Sigmoid colon (tissue), 7 donors: Measurements from ENCODE around the gene GRIN1. TPM values are rescaled to one million over a fixed set of nuclear protein-coding genes. Genes with fewer than 3 reads are reported as not detected.

Experiments used
- DNase-seq: peaks from one replicate; pipeline ENCODE4 v3.0.0-alpha.2; 2019
- H3K27ac ChIP-seq, 4 donors: fragments of 200-600 bp; sonication (generic); one replicate each; pipeline ENCODE4 v1.5.1; 2016 to 2019; ENCODE audit warnings: mild to moderate bottlenecking in 1 of 4
- H3K27me3 ChIP-seq, 3 donors: fragments of 200-600 bp; sonication (generic); one replicate each; pipeline ENCODE4 v1.5.1; 2019; ENCODE audit warnings: mild to moderate bottlenecking in 1 of 3
- H3K36me3 ChIP-seq, 4 donors: fragments of 200-600 bp; sonication (generic); one replicate each; pipeline ENCODE4 v1.5.1; 2016 to 2019
- H3K4me1 ChIP-seq, 4 donors: fragments of 200-600 bp; sonication (generic); one replicate each; pipeline ENCODE4 v1.5.1; 2017 to 2019
- H3K4me3 ChIP-seq, 4 donors: fragments of 200-600 bp; sonication (generic); one replicate each; pipeline ENCODE4 v1.5.1; 2017 to 2019; ENCODE audit warnings: mild to moderate bottlenecking in 2 of 4, moderate library complexity in 1 of 4
- H3K9me3 ChIP-seq, 4 donors: fragments of 200-600 bp in 3 of 4; sonication (generic) in 3 of 4; one replicate each; pipeline versions ENCODE4 v1.5.1 to v1.6.1; 2013 to 2019
- CTCF ChIP-seq, 4 experiments: fragments of 450-650 bp in 3 of 4; fragments of 200-600 bp in 1 of 4; IDR thresholded peaks; one replicate each; pipeline ENCODE4 v1.5.1; 2016 to 2019; ENCODE audit warnings: antibody characterized with exemption in 4 of 4, mild to moderate bottlenecking in 3 of 4, moderate library complexity in 2 of 4
- EP300 ChIP-seq, 4 donors: sonication (generic); formaldehyde crosslinking; IDR thresholded peaks; one replicate each; pipeline ENCODE4 v1.6.1; 2017; ENCODE audit warnings: antibody characterized with exemption in 4 of 4
- POLR2A ChIP-seq, 2 donors: fragments of 450-650 bp; IDR thresholded peaks; one replicate each; pipeline ENCODE4 v1.6.1; 2016; ENCODE audit warnings: antibody characterized with exemption in 2 of 2, mild to moderate bottlenecking in 2 of 2, moderate library complexity in 2 of 2
- POLR2AphosphoS5 ChIP-seq, 4 donors: sonication (generic); formaldehyde crosslinking; IDR thresholded peaks; one replicate each; pipeline ENCODE4 v1.6.1; 2017; ENCODE audit warnings: antibody characterized with exemption in 4 of 4
- WGBS, 2 donors: extraction: QIAGEN DNeasy Blood & Tissue Kit; methylation state at CpG; one replicate each; pipeline ENCODE4 v1.1.7; 2013; 5-methylcytosine and 5-hydroxymethylcytosine counted together
- intact Hi-C: fragments of 100-400 bp; cut with DNase I; formaldehyde crosslinking; loops from one replicate; pipeline ENCODE4 v1.15.1; 2023
- polyA plus RNA-seq, 3 donors: library from polyadenylated mRNA; stranded (reverse); fragments of 200-250 nt; gene quantifications; one replicate each; pipeline ENCODE4 v1.2.3, GENCODE V29; 2013
- total RNA-seq, 4 donors: library from RNA; depleted of rRNA; stranded (reverse); fragments of >200 nt; gene quantifications; one replicate each; pipeline ENCODE4 v1.1.0, GENCODE V29; 2016
- donor health status: healthy with polysubstance abuse.
- donor health status: Bipolar disorder and iron deficiency.
- donor health status: healthy.

The GRIN1 gene
- total and polyA plus RNA-seq, 7 donors, result 0.16 to 1.1 (median 0.41) TPM; not detected in 2

- peaks cover 36 to 91% (median 83%) of the 10 kb centered on the region in 3 donors for H3K27me3 ChIP-seq
- WGBS, 2 donors, result 69 to 80% methylated on average over 24 of the region's 24 CpGs
- no peaks in the 10 kb centered on the region for H3K9me3 ChIP-seq
- no peak overlapping the region for H3K4me3 ChIP-seq
- no peak for DNase-seq
- H3K27ac ChIP-seq, result no peak overlapping the region
- intact Hi-C loops, result no loop called here
- no peaks in the 10 kb centered on the region for H3K36me3 ChIP-seq
- no peak for TF ChIP-seq POLR2A (IDR thresholded peaks at IDR 0.05)
- TF ChIP-seq EP300 (IDR thresholded peaks at IDR 0.05), result no peak
- no peak for TF ChIP-seq CTCF (IDR thresholded peaks at IDR 0.05)
- TF ChIP-seq POLR2AphosphoS5 (IDR thresholded peaks at IDR 0.05), result no peak
- H3K4me1 ChIP-seq, result peaks cover 0 to 12% (median 9%) of the 10 kb centered on the region in 4 donors
These were observed 3.3 kb downstream of the GRIN1 start for GRCh38 chr9:137141976-137142936.

GRCh38 chr9:137143459-137143858 is 4.5 kb downstream of the GRIN1 start:
- WGBS, 2 donors, result 50 to 71% methylated on average over 4 of the region's 4 CpGs
- H3K27me3 ChIP-seq, result peaks cover 26 to 91% (median 83%) of the 10 kb centered on the region in 3 donors
- TF ChIP-seq POLR2AphosphoS5 (IDR thresholded peaks at IDR 0.05) (no peak), EP300 (IDR thresholded peaks at IDR 0.05) (no peak), POLR2A (IDR thresholded peaks at IDR 0.05) (no peak), CTCF (IDR thresholded peaks at IDR 0.05) (no peak)

GRCh38 chr9:137145731-137146526 is 7.0 kb downstream of the GRIN1 start:
- no peak overlapping the region for H3K27ac ChIP-seq
- WGBS, 2 donors, result 55 to 60% methylated on average over 49 of the region's 49 CpGs
- intact Hi-C loops, result no loop called here
- H3K4me3 ChIP-seq, result no peak overlapping the region
- H3K36me3 ChIP-seq, result no peaks in the 10 kb centered on the region
- peaks cover 7 to 87% (median 65%) of the 10 kb centered on the region in 3 donors for H3K27me3 ChIP-seq
- H3K9me3 ChIP-seq, result no peaks in the 10 kb centered on the region
- no peak for DNase-seq
- H3K4me1 ChIP-seq, result peaks cover 0 to 5% (median 0%) of the 10 kb centered on the region in 4 donors
- TF ChIP-seq EP300 (IDR thresholded peaks at IDR 0.05), result no peak
- TF ChIP-seq POLR2A (IDR thresholded peaks at IDR 0.05), result no peak
- no peak for TF ChIP-seq CTCF (IDR thresholded peaks at IDR 0.05)
- TF ChIP-seq POLR2AphosphoS5 (IDR thresholded peaks at IDR 0.05), result no peak

More at GRCh38 chr9:137143459-137143858, 4.5 kb downstream of the GRIN1 start:
- DNase-seq, result no peak
- no peak overlapping the region for H3K27ac ChIP-seq
- peaks cover 0 to 10% (median 9%) of the 10 kb centered on the region in 4 donors for H3K4me1 ChIP-seq
- no peaks in the 10 kb centered on the region for H3K36me3 ChIP-seq
- intact Hi-C loops, result no loop called here
- no peak overlapping the region for H3K4me3 ChIP-seq
- no peaks in the 10 kb centered on the region for H3K9me3 ChIP-seq

DNA sequence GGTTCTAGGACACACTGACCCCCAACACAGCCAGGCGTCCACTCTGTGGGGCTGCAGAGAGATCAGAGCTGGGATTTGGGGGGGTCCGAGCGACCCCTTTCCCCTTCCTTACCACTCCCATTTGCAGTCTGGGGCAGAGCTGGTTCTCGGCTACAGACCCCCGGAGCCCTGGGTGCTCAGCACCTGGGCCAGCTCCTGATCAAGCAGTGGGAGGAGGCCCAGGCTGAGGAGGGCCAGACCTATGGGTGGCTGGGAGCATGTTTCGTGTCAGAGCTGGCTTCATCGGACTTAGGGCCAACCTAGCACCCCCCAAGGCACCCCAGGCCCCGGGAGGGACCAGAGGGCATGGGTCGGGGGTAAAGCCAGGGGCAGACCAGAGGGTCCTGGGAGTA is 7.6 kb downstream of the GRIN1 start:
- no peaks in the 10 kb centered on the region for H3K9me3 ChIP-seq
- H3K4me3 ChIP-seq, result no peak overlapping the region
- intact Hi-C loops, result no loop called here
- peaks cover 3 to 81% (median 60%) of the 10 kb centered on the region in 3 donors for H3K27me3 ChIP-seq
- no peak for TF ChIP-seq POLR2A (IDR thresholded peaks at IDR 0.05)
- TF ChIP-seq CTCF (IDR thresholded peaks at IDR 0.05), result no peak
- TF ChIP-seq POLR2AphosphoS5 (IDR thresholded peaks at IDR 0.05), result no peak
- TF ChIP-seq EP300 (IDR thresholded peaks at IDR 0.05), result no peak
- H3K27ac ChIP-seq, result no peak overlapping the region
- no peaks in the 10 kb centered on the region for H3K36me3 ChIP-seq
- peaks cover 0 to 5% (median 0%) of the 10 kb centered on the region in 4 donors for H3K4me1 ChIP-seq
- no peak for DNase-seq
- 57 to 60% methylated on average over 9 of the region's 9 CpGs for WGBS, 2 donors
